Stimulated activated CD8-positive, alpha-beta memory T cell treated with anti-CD3 and anti-CD28 coated beads, Interleukin-4, amount 100 ng/mL, for 1 hour (primary cell): ENCODE results near the gene SPTSSB.

Source experiments
- DNase-seq, 2 donors: peaks; one replicate each; pipeline ENCODE4 v3.0.0-alpha.2; 2020; ENCODE audit warnings: low read depth in 2 of 2, low spot score in 1 of 2

The SPTSSB gene

DNA sequence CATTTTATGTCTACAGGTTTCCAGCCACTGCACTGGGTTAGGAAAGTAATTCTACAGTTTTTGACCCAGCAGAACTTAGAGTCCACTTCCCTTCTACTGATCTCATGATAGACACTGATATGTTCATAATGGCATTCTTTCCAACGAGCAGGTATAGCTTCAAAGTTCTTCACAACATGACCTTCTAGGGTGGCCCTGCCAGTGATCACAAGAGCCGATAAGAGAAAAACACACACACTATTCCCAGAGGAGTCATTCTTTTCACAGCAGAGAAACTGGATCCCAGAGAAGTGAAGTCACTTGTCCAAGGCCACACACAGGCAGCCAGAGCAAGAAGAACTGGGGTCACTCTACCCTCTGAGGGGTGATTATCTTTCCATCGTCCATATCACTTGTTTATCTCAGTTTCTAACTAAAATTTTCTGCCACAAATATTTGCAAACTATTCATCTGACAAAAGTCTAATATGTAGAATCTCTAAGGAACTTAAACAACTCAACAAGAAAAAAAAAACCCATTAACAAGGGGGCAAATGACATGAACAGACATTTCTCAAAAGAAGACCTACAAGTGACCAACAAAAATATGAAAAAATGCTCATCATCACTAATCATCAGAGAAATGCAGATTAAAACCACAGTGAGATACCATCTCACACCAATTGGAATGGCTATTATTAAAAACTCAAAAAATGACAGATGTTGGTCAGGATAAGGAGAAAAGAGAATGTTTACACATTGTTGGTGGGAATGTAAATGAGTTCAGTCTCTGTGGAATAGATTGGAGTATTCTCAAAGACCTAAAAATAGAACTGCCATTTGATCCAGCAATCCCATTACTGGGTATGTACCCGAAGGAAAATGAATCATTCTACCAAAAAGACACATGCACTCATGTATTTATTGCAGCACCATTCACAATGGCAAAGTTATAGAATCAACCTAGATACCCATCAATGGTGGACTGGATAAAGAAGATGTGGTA, 31.5 kb downstream of the SPTSSB start:
- DNase-seq = no peak

DNA sequence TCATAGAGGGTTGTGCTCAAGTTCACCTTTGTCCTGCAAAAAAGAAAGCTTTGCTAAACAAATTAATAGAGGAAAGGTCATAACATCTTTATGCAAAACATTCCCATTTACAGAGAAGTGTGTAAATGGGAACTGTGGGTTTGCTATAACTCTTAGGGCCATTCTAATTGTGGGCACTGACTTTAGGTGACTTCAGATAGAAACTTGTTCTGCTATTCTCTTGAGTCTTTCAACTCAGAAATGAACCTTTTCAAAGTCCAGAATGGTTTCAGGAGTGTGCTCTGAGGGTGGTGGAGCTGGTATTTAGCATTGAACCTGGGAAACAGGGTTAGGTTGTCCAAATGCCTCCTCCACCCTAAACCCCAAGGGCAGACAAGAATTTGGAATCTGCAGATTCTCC, 34.0 kb downstream of the SPTSSB start:
- DNase-seq = no peak

DNA sequence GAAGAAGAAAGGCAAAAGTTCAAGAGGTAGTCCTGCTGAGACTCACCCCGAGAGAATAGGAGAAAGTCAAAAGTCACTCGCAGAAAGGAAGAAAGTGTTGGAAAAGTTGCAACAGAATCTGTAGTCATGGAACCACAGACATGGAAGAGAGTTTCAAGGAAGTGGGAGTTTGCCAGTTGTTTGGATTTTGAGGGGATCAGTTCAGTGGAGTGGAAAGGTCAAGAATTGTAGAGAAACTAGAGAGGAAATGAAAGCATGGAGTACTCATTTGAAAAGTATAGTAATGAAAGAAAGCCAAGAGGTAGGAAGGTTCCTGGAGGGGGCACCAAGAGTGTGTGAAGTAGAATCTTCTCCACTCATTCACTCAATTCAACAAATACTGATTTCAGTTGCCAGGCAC, 34.7 kb downstream of the SPTSSB start:
- DNase-seq = no peak

DNA sequence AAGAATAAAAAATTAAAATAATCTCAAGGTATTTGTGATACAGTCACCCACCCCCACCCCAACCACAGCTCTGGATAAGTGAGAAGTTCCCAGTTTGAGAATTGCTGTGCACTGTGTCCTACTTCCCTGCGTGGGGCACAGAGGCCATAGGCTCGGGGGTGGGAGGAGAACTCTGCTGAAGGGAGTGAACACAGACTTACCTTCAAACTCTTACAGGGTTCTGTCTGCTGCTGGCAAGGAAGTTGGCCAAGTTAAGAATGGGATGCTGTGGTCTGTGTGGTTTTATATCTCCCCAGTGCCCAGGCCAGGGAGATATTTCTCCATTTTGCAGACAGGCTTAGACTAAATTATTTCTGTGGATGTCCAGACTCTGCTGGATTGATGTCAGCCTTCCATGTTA, 37.6 kb downstream of the SPTSSB start:
- DNase-seq = no peak

DNA sequence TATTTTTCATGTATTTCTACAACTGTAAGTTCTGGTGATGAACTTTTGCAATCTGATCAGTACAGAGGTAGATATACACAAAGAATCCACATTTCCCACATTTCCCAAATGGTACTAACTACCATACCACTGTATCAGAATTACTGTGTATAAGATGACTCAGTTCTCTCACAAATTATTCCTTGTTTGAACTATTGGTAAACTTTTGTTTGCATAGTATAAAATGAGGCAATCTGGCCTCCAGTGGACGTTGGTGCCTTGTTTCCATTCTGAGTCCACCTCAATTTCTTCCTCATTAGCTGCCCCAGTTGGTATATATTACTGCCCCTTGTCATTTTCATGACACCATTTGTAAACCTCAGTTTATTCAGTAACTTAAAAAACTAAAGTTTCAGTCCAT, 38.5 kb downstream of the SPTSSB start:
- DNase-seq = no peak

DNA sequence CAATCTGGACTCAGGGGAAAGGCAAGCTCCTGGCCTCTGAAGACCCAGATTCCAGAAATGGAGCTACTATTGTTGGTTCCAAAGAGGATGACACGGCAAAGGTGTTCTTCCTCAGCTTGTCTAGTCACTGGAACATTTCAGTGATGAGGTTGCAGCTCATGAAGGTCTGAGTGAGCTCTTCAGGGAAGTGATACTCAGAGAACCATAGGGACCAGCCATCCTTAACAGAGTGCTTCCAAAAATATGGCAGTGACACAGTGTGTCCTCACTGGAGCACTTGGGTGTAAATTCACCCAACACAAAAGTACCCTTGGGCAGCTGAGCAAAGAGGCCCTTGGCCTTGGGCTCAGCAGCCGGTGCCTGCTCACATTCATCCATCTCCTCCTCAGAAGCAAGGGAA, 46.3 kb downstream of the SPTSSB start:
- no peak for DNase-seq

DNA sequence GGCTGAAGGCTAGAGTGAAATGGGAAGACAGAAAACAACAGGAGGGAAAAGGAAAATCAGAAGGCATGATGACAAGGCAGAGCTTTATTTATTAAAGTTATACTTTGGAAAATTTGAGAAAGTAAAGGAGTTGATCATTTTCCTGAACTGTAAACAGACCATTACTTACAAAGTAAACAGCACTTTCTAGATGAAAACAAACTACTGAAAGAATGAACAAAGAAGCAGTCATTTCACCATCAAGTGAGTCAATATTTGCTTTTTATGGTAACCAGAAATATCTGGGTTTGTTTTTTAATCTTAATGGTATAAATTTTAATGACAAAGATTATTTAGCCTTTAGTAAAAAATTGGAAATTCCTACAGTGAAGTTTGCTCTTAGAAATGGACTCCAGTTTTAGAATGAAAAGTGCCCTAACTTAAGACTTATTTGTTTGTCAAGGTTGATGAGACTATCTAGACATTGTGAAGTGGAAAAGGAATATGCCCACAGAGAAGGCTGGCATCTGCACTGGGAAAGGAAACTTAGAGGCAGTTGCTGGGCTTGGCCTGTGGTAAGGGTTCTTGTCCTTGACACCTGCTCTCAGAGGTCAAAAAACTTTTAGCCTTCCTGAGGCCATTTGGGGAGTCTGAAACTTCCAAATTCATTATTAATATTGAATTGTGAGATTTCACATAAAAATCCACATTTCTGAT, 47.2 kb downstream of the SPTSSB start:
- no peak for DNase-seq

DNA sequence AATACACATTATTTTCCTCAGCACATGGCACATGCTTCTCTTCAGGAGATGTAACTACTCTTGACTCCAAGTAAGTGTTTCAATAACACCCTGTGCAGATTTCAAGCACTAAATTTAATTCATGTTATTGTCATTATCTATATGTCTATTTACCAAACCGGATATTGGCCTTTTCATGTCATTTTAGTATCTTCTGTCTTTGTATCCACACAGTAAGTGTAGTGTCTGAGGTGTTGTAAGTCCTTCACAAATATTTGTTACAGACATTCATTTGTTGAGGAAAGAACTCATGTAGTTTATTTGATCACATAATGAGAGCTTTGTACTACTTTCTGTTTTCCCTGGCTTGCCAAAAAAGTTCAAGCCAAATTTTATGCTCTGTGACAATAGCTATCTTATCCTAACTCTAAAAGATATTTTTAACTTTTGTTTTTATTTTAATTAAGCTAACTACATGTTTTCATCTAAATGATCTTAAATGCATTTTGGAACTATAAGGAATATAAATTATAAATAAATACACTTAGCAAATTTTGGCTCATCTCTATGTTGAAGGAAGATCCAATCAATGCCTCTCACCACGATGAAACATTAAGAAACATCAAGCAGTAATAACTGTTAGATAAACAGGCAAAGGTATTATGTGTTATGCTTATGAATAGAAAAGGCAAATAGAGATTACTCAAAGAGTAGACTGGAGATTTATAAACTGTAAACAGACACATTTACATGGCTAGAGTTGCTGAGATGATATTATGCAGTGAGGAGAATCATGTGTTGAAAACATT, 48.3 kb downstream of the SPTSSB start:
- DNase-seq = no peak

DNA sequence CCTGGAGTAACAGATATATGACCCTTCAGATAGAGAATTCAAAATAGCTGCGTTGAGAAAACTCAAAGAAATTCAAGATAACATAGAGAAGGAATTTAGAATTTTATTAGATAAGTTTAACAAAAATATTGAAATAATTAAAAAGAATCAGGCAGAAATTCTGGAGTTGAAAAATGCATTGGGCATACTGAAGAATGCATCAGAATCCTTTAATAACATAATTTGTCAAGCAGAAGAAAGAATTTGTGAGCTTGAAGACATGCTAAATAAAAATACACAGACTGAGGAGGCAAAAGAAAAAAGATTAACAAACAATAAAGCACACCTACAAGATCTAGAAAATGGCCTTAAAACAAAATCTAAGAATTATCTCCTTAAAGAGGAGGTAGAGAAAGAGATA, 50.5 kb downstream of the SPTSSB start:
- DNase-seq = no peak

DNA sequence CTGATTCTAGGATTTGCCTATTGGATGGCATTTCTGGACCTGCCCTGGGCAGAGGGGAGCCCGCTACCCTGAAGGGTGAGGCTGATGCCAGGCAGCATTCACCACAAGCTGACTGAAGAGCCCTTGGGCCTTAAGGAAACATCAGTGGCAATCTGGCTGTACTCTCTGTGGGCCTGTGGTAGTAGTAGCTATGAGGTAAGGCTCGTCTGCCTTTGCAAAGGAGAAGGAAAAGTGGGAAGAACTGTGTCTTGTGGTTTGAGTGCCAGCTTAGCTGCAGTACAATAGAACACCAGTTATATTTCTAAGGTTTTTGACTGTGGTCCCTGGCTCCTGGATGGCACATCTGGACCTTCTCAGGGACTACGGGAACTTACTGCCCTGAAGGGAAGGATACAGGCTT, 51.5 kb downstream of the SPTSSB start:
- DNase-seq = no peak

DNA sequence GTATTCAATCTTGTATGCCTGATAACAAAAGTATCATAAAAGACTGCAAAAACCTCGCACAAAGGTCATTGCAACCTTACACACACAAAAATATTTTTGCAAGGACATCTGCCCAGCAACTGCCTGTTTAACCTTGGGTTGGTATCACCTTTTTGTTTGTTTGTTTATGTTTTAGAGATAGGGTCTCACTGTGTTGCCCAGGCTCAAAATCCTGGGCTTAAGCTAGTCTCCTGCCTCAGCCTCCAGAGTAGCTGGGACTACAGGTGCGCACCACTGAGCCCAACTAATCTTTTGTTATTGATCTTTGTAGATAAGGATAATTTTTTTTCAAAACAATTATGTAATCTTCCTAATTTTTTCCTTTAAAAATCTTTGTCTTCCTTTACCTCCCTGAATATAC, 54.2 kb downstream of the SPTSSB start:
- DNase-seq = no peak

DNA sequence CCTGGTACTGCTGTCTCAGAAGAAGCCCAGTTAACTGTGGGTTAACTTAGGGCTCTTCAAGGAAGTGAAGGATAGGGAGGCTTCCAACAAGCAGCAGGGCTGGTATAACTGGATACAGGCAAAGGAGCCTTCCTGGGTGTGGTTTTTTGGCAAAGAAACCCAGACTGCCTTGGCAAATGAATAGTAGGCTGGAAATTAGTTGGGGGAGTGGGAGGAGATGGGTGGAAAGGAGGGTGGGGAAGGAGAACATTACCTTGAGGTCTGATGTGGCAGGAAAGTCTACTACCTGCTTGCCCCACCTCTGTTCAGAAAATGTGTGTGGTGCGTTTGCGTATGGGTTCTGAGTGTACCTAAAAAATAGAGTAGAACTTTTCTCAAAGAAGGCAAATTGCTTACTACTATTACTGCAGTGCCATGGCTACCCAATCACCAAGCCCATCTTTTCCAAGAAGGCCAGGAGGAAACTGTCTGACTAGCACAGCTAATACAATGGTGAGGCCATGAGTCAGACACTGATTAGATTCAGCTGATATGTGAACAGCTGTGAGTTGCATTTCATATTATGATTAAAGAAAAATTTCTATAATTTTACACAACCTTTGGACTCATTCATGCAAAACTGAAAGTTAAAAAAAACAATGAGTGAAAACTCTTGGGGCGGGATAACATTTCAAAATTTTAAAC, 55.2 kb downstream of the SPTSSB start:
- DNase-seq = no peak

DNA sequence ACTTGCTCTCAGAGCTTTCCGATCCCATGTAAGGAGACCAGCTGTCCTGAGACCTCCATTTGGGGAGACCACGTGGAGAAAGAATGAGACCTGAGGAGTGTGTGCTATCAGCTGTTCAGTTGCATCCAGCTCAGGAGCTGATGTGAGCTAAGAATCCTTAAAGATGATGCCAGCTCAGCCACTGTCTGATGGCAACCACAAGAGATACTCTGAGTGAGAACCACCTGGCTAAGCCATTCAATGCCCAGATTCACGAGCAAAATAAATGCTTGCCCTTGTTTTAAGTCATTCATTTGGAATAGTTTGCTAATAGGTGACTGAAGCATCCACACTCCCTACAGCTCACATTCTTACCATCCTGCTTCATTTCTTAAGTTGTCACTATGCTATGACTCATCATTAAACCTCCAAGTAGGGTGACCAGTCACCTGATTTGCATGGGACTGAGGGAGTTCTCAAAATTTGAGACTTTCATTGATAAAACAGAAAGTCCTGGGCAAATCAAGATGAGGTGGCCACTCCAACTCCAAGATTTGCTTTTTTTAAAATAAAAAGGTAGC, 56.4 kb downstream of the SPTSSB start:
- DNase-seq = no peak

DNA sequence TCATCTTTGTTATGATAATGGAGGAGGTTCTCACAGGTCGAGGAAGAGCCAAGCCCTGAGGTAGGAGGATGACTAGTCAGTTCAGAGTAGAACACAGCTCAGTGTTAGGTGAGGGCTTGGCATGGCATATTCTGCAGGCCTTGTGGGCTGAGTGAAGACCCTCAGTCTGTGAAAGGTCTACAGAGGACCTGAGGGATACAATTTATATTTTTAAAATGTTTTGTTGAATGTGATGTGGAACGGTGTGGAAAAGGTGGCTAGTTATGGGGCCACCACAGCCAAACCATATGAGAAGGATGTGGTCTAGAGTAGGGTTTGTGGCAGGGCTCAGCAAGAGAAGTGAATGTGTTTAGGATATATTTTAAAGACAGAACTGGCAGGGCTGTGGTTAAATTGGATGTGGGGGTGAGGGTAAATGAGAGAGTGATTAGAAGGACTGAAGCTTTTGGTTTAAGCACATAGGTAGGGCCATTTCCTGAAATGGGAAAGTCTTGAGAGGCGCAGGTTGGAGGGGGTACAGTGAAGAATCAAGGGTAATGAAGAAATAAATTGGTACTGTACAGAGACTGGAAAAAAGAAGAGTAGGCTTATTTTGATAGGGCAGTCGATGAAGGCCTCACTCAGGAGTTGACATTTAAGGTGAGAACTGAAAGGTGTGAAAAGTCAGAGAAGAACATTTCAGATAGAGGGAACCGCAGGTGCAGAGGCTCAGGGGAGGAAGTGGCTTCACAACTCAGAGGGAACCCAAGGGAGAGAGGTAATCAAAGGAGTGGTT, 60.5 kb downstream of the SPTSSB start:
- no peak for DNase-seq

DNA sequence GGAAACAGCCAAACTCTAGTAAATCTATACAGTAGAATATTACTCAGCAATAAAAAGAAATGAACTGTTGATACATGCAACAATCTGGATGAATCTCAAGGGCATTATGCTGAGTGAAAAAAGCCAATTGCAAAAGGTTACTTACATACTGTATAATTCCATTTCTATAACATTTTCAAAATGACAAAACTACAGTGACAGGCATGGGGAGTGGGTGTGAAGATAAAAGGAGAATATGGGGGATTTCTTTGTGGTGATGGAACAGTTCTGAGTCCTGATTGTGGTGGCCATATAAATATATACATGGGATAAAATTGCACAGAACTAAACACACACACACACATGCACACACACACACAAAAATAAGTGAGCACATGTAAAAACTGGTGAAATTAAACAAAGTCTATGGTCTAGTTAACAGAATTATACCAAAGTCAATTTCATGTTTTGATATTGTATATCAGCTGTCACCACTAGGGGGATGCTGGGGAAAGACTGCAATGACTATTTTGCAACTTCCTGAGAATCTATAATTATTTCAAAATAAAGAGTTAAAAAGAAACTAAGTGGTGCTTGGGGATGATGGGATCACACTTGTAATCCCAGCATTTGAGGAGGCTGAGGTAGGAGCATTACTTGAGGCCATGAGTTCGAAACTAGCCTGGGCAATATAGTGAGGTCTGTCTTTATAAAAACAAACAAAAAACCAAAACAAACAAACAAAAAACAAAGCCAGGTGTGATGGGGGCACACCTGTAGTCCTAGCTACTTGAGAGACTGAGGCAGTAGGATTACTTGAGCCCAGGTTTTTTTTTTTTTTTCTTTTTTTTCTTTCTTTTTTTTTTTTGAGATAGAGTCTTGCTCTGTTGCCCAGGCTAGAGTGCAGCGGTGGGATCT, 66.0 kb downstream of the SPTSSB start:
- no peak for DNase-seq

DNA sequence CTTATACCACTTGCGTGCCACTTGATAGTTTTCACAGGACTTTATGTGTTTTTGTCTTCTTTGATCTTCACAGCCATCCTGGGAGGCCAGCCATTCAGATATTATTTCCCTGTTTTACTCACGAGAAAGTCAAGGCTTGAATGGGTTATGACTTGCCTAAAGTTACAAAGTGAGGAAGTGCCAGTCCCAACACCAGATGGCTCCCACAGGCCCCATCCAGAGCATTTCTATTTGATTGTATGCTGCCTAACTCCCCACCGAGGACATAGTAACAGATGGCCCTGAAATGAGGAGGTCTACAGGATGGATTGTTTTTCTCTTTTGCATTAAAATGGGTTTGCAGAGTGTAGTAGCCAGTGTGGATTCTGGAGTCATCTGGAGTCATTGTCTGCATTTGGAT, 74.5 kb downstream of the SPTSSB start:
- no peak for DNase-seq

DNA sequence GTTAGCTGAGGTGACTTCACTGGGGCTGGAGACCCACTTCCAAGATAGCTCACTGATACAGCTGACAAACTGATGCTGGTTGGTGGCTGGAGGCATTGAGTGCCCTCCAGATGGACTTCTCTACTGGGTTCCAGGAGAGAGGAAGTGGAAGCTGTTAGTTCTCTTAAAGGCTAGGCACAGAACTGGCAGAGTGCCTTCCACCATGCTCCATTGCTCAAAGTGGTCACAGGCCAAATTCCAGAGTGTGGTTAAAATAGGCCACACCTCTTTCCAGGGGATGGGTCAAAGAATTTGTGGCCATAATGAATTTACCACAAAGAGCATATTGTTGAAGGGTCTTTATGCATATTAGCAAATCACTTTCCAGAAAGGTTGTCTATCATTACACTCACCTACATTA, 76.0 kb downstream of the SPTSSB start:
- no peak for DNase-seq
